Cardiac fibroblast (primary cell): ENCODE results near the gene COLQ.

Source experiments
- DNase-seq, 2 donors: peaks; one replicate each; pipeline versions ENCODE4 v3.0.0 to v3.0.0-alpha.2; 2010; ENCODE audit warnings: low read depth in 2 of 2
- H3K4me3 ChIP-seq, 2 donors: replicated peaks in 1 of 2; 1 replicate in 1 of 2; 2 replicates in 1 of 2; pipeline ENCODE4 v1.5.1; 2011; ENCODE audit warnings: low read depth in 2 of 2, low read length in 2 of 2, mild to moderate bottlenecking in 2 of 2, moderate library complexity in 1 of 2
- CTCF ChIP-seq: IDR thresholded peaks from one replicate; pipeline ENCODE4 v1.5.1; 2011; ENCODE audit warnings: low read depth, mild to moderate bottlenecking, low read length, inconsistent platforms

Gene COLQ

GRCh38 chr3:15453991-15454625 lies 67.4 kb downstream of the COLQ start:
- TF ChIP-seq CTCF, result no peak
- DNase-seq, result no peak
- no peak overlapping the region for H3K4me3 ChIP-seq

GRCh38 chr3:15453501-15453900 lies 68.0 kb downstream of the COLQ start:
- DNase-seq, result no peak
- no peak overlapping the region for H3K4me3 ChIP-seq
- no peak for TF ChIP-seq CTCF

- H3K4me3 ChIP-seq, result no peak overlapping the region
- TF ChIP-seq CTCF, result no peak
- no peak for DNase-seq
These were observed 68.5 kb downstream of the COLQ start for GRCh38 chr3:15452961-15453360.

- TF ChIP-seq CTCF, result no peak
These were observed 69.3 kb downstream of the COLQ start for GRCh38 chr3:15452156-15452555.

GRCh38 chr3:15451216-15452113 lies 70.0 kb downstream of the COLQ start:
- no peak for DNase-seq
- H3K4me3 ChIP-seq, result no peak overlapping the region
- no peak for TF ChIP-seq CTCF

More at GRCh38 chr3:15452156-15452555, 69.3 kb downstream of the COLQ start:
- no peak for DNase-seq
- no peak overlapping the region for H3K4me3 ChIP-seq

GRCh38 chr3:15450438-15451215 lies 70.9 kb downstream of the COLQ start:
- TF ChIP-seq CTCF, result no peak
- H3K4me3 ChIP-seq, result no peak overlapping the region
- DNase-seq, result no peak
